Caki2 (cell line): ENCODE data around the gene HEATR5A. TPM values are rescaled to one million over a fixed set of nuclear protein-coding genes. Genes with fewer than 3 reads are reported as not detected.

Experiments used
- DNase-seq: peaks from one replicate; pipeline ENCODE4 v3.0.0-alpha.2; 2015; ENCODE audit warnings: low read depth
- in situ Hi-C: cut with HindIII; loops from 2 replicates; pipeline ENCODE4 v1.10.0; 2016; ENCODE audit warnings: low sequenced_read_pairs, low pct_unique_long_range_greater_than_20kb, mixed read lengths
- total RNA-seq: library from RNA; depleted of rRNA; stranded (reverse); fragments of >200 nt; shearing (Covaris generic); gene quantifications from 2 replicates; pipeline ENCODE4 v1.2.3, GENCODE V29; 2014; ENCODE audit warnings: low replicate concordance

HEATR5A gene
- total RNA-seq, 1 experiment from 2014 or later: 8.9 TPM

DNA sequence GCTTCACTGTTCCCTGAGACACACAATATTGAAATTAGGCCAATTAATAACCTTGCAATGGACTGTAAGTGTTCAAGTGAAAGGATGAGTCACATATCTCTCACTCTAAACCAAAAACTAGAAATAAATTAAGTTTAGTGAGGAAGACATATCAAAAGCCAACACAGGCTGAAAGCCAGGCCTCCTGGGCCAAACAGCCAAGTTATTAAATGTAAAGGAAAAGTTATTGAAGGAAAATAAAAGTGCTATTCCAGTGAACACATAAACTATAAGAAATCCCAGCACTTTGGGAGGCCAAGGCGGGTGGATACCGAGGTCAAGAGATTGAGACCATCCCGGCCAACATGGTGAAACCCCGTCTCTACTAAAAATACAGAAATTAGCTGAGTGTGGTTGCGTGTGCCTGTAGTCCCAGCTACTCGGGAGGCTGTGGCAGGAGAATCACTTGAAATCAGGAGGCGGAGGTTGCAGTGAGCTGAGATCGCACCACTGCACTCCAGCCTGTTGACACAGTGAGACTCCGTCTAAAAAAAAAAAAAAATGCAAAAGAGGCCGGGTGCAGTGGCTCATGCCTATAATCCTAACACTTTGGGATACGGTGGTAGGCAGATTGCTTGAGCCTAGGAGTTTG is 10.4 kb upstream of the HEATR5A start:
- DNase-seq: no peak
- in situ Hi-C loops: no loop called here

DNA sequence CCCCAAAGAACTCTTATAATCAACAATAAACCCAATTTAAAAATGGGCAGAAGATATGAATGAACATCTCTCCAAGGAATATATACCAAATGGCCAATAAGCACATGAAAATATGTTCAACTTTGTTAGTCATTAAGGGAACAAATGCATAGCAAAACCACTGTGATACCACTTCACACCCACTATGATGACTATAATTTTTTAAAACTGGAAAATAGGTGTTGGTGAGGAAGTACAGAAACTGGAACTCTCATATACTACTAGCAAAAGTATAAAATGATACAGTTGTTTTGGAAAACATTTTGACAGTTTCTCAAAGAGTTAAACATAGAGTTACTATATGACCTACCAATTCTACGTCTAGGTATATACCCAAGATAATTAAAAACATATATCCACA is 9.4 kb upstream of the HEATR5A start:
- in situ Hi-C loops: no loop called here
- no peak for DNase-seq

DNA sequence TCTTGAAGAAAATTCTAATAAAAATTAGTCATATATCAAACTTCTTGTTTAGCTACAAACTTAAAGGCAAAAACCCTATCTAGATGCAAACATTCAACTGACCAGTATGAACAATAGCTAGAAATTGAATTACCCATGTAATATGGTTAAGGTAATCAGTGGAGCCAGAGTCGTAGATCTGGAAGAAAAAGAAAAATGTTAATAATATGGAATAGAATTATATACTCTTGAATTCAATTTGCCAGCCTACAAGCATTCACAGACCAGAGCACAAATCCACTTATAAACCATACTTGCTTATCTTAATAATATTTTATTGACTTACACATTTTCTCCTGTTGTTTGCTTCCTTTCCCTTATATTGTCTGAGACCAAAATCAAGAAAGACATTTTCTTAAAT is 7.7 kb upstream of the HEATR5A start:
- in situ Hi-C loops: no loop called here
- no peak for DNase-seq

DNA sequence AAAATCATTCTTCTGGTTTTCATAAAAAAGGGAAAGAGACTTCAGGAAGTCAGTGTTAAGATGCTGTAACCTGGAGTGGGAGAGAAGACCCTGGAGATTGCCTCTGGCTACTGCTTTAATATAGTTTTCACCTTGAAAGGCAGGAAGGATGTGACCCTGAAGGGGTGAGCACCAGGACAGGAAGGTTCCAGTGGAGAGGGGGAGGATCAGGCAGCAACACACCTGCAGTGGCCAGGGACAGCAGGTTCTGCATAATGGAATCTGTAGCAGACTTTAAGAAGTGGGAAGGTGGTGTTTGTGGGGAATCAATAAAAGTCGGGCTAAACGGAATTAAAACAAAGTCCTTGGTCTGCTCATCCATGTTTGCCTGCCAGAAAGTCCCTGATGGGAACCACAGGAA is 6.3 kb upstream of the HEATR5A start:
- in situ Hi-C loops: no loop called here
- no peak for DNase-seq

DNA sequence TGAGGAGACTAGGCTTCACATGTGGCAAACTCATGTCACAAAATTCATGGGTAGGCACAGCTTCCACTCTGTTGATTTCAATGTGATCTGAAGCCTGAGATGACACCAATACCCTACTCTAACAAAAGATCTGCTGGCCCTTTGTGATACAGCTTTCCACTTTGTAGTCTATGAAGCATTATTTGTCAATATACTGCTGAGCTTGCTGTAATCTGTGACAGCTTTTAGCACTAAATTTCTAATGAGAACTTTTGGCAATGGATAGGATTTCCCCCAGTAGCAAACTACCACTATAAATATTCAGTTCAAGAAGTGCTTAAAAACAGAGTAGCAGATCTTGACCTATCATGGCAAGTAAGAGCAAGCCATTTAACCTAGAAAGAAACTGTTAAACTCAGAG is 5.6 kb upstream of the HEATR5A start:
- in situ Hi-C loops: no loop called here

DNA sequence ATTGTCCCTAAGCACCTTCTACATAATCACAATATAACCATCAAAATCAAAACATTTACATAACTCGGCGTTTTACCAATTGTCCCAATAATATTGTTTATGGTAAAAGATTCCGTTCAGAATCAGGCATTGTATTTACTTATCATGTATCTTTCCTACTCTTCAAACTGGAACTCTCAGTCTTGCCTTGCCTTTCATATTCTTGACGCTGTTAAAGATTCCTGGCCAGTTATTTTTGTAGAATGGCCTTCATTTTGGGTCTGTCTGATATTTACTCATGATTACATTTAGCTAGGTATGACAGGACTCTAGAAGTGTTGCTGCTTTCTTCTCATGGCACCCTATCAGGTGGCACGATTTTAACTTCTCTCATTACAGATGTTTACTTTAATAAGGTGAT is 850 bp upstream of the HEATR5A start:
- no peak for DNase-seq
- in situ Hi-C loops: no loop called here

More for the DNA sequence above, 5.6 kb upstream of the HEATR5A start:
- DNase-seq: no peak

DNA sequence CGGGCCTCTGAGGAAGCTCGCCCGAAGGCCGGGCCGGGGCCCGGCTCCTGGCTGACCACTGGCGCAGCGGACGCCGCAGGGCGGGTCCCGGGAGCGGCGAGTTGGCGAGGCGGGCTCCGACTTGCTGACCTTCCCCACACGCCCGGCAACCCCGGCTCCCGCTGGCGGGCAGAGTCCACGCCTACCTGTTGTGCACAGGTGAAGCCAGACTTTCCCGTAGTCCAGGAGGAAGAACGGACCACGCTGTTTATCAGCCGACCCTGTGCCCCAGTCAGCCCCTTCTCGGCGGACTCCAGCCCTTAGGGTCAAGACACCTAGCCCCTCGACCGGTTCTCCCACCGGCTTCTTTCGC is 407 bp downstream of the HEATR5A start:
- peak; percentile 37 for DNase-seq

DNA sequence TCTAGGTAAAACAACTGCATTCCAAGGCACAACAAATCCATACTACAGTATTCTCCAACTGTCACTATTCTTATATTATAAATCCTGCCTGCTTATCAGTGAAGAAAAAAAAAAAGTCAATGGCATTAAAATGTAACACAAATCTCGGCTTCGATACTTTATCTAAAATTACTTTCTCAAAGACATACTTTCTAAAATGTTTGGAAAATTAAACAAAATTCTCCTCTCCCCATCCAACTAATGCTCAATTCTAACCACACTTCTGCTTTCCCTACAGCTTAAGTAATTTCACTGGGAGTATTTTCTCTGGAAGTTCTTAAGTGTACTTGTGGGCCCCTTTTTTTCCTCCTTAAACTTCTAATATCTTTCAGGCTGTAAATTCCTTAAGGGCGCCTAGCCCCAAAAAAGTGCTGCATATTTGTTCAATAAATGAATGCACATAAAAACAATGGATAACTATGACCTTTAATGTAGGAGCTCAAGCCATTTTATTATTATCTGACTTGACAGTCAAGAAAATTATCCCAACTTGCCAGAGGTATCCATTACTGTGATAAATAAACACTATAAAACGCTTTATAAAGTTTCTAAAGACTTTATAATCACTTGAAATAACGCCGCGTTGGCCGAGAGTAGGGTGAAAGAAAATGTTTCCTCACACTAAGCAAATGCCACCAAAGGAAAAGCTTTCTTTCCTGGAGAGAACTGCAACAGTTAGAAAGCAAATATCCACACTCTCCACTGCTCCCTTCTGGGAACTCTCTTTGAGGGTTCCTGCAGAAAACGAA is 977 bp downstream of the HEATR5A start:
- in situ Hi-C loops: no loop called here
- DNase-seq: no peak

More for the DNA sequence above, 407 bp downstream of the HEATR5A start:
- in situ Hi-C loops: no loop called here

DNA sequence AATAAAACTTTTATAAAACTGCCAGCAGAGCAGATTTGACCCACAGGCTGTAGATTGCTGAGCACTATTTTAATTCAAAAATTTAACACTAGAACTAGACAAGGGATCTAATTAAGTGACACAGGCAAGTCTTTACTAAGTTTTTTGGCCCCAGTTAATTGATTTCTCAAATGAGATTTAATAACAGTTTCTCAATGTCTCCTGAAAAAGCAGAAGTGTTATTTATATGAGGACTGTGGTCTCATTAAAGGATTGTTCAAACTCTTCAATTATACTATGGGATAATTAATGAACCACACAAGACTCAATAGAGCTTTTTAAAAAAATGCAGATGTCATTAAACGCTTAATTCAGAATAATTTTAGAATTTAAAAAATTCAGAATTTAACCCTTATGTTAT is 1.9 kb downstream of the HEATR5A start:
- no peak for DNase-seq
- in situ Hi-C loops: no loop called here

DNA sequence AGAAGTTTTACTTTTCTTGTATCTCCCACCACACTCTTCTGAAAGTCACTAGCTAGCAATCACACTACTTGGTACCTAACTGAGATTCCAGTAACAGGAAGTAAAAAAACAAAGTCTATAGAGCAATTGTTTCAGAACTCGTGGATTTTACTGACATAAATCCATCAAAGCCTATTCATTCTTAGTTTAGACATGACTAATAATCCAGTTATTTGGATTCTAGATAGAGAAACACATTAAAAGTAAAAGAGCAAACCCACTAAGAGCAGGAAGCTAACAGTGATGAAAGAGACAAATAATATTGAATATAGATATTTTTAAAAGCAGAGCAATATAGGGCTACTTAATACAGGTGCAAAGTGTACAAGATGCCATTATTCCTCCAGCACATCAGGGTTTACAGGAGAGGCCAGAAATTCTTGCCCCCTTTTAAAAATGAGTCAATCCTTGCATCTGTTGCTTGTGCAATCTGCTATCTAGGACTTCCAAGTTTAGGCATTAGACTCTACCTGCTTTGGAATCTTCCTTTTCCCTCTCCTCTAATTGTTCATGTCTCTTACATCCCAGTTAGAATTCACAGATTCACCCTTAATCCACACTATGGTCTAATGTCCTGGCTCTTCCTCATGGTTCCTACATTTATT is 6.0 kb downstream of the HEATR5A start:
- in situ Hi-C loops: no loop called here
- DNase-seq: no peak

DNA sequence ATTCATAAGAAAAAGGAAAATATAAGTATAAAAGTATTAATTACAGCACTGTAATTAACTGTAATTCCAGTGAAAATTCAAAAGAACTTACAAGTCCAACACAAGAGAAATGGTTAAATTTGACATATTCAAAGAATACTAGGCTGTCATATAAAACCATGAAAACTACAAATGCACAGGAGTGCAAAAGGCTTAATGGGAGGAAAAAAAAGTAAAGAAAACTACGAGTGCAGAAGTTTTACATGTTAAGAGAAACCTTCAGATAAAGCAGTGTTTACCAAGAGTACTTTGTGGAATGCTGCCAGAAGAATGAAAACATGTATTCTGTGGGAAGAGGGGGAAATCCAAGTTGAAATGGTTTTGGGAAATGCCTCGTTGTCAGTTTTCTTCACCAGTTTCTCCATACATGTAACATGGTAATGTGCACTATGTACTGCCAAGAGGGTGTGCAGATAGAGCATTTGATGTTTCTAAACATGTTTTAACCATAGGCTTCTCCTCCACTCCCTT is 9.1 kb downstream of the HEATR5A start:
- DNase-seq: no peak
- in situ Hi-C loops: no loop called here

DNA sequence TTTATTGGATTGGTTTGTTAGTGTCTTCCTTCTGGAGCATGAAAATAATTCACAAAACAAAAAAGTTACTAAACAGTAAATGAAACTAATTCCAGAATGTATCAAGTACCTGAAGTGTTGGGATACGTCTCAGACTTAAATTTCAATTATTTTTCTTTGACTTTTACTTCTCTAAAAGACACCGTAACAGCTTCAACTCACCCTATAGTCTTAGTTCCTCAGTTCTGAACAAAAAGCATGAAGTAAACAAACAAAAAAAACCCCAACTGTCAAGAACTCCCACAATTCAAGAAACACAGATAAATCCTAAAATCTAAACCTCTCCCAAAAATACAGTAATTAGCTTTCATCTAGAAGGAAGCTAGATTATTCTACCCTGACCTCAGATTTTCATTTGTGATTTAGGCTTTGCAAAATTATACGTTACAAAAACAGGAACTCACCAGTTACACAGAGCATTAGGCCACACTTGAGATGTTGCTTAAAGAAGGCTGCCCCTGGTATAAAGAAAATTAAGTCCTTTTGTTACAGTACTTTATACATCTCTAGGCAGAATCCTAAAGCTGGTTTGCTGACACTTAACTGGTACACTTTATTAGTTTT is 10.2 kb downstream of the HEATR5A start:
- no peak for DNase-seq

DNA sequence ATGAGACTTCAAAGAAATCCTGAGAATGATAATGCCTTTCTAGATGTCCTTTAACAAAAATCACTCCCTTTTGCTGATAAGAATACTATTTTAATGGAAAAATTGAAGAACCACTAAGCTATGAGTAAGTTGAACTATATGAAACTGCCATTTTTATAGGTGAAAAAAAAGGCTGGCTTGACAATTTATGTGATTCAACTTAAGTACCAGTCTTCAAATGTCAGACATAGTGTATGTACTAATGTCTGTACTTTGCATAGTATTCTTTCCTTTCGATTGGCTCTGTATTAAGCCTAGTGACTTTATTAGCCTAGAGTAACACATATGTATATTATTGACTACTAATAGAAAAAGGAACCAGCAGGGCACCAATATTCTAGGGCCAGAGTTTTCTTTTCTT is 11.9 kb downstream of the HEATR5A start:
- DNase-seq: no peak
- in situ Hi-C loops: no loop called here

More for the DNA sequence above, 10.2 kb downstream of the HEATR5A start:
- in situ Hi-C loops: no loop called here

DNA sequence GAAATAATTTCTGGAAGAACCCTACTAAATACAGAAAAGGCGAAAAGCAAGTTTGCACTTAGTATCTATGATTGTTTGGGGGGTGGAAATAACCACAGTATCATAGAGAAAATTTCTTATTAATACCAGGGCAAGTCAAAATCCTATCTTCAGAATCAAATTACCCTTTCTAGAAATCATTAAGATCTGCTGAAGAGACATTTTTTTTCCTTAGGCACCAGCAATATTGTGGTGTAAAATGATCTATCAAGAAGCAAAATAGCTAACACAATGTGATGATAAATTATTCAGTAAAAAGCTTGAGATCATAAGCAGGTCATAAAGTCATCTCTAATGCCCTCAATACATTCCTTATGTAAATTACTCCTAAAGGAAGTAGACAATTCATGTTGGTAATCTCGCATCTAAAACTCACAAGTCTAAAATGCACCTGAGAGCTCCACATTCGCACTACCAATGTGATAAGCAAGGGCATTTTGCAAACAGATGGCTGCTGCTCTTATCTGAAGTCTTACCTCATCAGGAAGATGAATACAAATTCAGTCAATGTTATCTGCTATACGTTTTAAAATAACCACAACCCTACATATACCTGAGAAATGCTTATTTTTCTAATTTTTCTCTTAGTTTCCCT is 14.6 kb downstream of the HEATR5A start:
- in situ Hi-C loops: no loop called here
- DNase-seq: no peak

DNA sequence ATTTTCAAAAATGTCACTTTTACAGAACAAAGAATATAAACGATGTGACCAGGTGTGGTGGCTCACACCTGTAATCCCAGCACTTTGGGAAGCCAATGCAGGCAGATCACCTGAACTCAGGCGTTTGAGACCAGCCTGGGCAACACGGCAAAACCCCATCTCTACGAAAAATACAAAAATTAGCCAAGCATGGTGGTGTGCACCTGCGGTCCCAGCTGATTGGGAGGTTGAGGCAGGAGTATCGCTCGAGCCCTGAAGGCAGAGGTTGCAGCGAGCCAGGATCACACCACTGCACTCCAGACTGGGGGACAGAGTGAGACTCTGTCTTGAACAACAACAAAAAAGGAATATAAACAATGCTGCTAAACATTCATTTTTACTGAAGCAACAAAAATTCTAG is 15.2 kb downstream of the HEATR5A start:
- no peak for DNase-seq
- in situ Hi-C loops: no loop called here

DNA sequence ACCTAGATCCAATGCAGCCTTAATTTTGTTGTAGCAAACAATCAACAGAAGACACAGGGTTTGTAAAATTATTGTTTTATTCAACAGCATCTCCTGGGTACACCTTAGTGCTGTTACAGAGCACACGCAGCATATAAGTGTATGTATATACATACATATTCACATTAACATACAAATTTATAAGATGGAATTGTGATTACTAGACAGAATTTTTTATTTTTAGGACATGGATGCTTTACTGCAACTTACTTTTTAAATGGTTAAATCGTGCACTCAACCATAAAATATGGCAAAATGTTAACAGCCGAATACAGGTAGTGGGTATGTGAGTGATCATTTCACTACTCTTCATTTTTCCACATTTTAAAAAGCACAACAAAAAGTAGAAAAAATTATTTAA is 16.6 kb downstream of the HEATR5A start:
- no peak for DNase-seq
- in situ Hi-C loops: no loop called here

DNA sequence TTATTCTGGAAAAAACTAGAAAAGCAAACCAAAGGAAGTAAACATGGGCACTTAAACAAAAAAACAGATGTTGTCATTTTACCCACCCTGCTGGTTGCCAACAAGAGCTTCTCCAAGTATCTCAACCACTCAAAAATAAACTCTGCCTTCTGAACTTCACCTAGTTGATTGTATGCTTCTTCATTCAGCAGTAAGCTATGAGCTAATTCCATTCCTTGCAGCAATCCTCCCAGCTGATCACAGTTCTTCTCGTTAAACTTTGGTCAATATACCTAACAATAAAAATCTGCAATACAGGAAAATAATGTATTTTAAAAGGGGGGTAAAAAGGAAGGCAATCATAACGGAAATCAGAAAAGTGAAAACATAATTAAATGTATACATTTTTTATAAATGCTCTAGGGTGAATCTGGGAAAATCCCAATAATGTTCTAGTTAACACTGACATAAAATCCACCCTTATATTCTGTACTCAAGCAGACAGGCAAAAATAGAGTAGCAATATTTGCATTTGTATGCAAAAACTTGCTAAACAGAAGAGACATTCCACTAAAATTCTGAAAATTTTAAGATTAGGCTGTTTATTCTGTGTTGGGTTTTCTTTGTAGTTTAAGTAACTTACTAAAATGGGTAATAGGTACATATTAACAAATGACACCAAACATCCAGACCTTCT is 17.4 kb downstream of the HEATR5A start:
- no peak for DNase-seq
- in situ Hi-C loops: no loop called here

DNA sequence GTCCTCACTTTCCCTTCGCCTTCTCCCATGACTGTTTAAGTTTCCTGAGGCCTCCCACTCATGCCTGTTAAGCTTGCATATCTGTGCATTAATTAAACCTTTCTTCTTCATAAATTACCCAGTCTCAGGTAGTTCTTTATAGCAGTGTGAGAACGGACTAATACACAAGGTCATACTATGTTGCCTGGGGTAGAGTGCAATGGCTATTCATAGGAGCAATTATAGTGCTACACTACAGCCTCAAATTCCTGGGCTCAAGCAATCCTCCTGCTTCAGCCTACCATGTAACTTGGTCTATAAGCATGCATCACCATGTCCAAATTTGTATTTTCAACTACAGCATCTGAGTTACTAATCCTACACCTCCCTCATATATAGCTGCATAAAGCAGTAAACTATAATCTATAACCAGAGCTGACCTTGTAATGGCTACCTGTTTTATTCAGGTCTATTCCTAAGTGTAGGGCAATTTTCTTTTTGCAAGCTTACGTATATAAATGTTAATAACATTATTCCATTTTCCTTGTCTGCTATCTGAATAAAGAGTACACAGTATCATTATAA is 18.9 kb downstream of the HEATR5A start:
- in situ Hi-C loops: no loop called here
- DNase-seq: no peak
